SK-N-DZ (cell line): Measurements from ENCODE around the gene OR8H1. TPM values are rescaled to one million over a fixed set of nuclear protein-coding genes. Genes with fewer than 3 reads are reported as not detected.

Experiments used
- DNase-seq: peaks from one replicate; pipeline ENCODE4 v3.0.0-alpha.2; 2015; ENCODE audit warnings: low spot score
- polyA plus RNA-seq, 2 experiments: library from polyadenylated mRNA; depleted of rRNA; stranded (reverse); fragments of >200 nt; gene quantifications; 2 replicates each; pipeline ENCODE4 v1.2.3, GENCODE V29; 2014

OR8H1 gene
- not detected in 2 replicates for polyA plus RNA-seq (2014; cell fraction: cytosol; rRNA removed)
- polyA plus RNA-seq (2014; cell fraction: nucleus; rRNA removed): not detected in 2 replicates

GRCh38 chr11:56292154-56292553 is at the start of gene OR8H1:
Gene OR8H1, minus strand, starts transcription at chr11:56292254. Its CDS starts 1,192 bp downstream, at chr11:56291062.
- DNase-seq: no peak

DNA sequence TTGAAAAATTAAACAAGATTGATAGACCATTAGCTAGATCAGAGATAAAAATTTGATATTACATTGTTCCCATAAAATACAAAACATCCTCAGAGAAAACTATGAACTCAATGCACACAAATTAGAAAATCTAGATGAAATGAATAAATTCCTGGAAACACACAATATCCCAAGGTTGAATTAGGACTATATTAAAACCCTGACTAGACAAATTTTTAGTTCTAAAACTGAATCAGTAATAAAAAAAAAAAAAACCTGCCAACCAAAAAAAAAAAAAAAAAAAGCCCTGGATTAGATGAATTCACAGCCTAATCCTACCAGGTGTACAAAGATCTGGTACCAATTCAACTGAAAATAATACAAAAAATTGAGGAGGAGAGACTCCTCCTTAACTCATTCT is 48.2 kb upstream of the OR8H1 start:
- DNase-seq: no peak

DNA sequence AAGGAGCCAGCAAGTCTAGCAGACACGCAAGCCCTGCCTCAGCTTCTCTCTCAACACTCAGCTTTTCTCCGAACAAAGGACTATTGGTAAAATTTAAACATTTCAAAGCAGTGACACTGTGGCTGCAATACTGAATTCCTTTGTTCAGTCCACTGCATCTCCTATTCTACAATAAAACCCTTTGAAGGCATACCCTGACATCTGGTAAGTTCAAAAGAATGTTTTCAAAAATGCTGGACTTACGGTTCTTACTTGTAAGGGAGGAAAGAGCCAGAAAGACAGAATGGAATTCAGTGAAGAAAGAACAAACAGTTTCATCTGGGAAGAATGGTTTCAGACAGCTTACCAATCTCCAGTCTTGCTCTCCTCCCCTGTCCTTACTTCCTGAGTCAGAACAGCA is 41.1 kb upstream of the OR8H1 start:
- DNase-seq: no peak

- DNase-seq: no peak
Observed at GRCh38 chr11:56331861-56332491, 39.9 kb upstream of the OR8H1 start.

DNA sequence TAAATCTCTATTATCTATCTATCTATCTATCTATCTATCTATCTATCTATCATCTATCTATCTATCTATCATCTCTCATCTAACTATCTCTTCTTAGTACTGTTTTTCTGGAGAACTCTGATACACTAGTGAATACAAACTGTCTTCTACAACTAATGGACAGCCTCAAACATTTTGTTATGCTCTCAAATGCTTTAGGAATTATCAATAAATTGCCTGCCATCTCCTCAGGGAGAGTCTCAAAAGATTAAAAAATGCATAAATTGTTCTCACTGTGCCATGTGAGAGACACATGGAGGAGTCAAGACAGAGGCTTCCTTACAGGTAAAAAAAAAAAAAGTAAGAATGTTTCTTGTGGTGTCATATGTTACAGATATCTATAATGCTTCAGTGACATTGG is 22.8 kb upstream of the OR8H1 start, which contains the start of gene OR8K3:
TSS of gene OR8K3 (plus strand) at position 301 of the 400 bp plus-strand sequence. CDS start 3,163 bp downstream, outside the sequence.
- no peak for DNase-seq

GRCh38 chr11:56307836-56308235 is 15.8 kb upstream of the OR8H1 start:
- DNase-seq: no peak

DNA sequence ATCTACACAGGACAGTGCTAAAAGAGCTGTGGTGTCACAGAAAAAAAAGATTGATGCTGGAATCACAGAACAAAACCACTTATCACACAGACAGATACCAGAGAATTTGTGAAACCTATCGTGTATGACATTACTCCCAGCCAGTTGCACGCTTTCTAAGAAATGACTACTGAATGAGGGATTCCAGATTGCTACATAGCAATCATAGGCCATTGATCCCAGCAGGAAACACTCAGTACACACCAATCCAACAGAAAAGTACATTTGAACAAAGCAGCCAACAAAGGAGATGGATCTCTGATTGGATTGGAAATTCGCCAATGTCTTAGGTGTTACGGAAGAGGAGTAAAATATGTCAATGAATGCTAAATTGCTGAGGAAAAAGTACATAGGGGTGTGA is 4.8 kb upstream of the OR8H1 start:
- no peak for DNase-seq

- DNase-seq: no peak
Observed at GRCh38 chr11:56273854-56274253, 18.2 kb downstream of the OR8H1 start, which contains the start of gene OR5T1. Gene OR5T1, plus strand, starts transcription at chr11:56274154. Its CDS starts 1,485 bp downstream, at chr11:56275639.

DNA sequence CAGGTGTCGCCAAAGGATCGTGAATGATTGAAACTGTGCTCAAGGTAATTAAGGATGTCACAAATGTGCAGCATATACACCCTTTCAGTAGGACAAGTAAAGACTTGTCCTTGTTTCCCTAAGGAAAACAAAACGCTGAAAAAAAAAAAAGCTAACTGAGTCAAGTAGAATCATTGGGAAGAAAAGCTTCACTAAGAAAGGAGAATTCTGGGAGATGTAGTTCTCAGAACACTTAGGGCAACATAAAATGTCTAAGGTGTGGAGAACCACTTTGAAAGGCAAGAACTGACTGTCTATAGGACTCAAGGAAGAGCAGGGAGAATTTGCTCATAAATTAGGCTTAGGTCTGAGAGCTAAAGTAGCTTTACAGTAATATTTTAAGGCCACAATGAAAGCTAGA is 21.0 kb downstream of the OR8H1 start:
- DNase-seq: no peak

DNA sequence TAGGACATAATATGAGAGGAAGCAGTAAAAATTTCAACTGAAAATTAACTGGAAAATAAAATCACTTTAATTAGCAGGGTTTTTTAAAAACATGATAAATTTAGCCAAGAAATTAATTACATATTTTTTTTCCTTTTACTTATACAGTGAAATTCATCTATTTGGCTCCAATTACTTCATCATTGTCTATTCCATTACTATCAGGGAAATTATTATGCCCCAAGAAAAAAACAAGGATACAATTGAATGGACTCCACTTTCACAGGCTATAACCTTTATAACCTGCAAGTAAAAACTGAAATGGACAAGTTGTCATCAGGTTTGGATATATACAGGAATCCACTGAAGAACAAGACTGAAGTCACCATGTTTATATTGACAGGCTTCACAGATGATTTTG is 40.1 kb downstream of the OR8H1 start, which contains the start of gene OR5T3:
TSS of gene OR5T3 (plus strand) at position 301 of the 400 bp plus-strand sequence. CDS start at position 301, 0 bp downstream.
- no peak for DNase-seq
